Measurements from ENCODE around the gene SPC24.
"Not testable (repeated sequence)": the region's sequence is repeated elsewhere in the genome, so short reads cannot be mapped to it uniquely, and the experiment has no call there.

Gene SPC24

GRCh38 chr19:11105014-11105636, 50.5 kb downstream of the SPC24 start:
- no peak for DNase-seq (ENCODE audit: low read depth, low spot score)
- H3K4me3 ChIP-seq (ENCODE audit: low read length): no peak overlapping the region

- DNase-seq (ENCODE audit: low read depth, low spot score); H3K4me3 ChIP-seq (ENCODE audit: low read length): not testable (repeated sequence)
Observed at GRCh38 chr19:11103667-11104066, 51.9 kb downstream of the SPC24 start.

DNA sequence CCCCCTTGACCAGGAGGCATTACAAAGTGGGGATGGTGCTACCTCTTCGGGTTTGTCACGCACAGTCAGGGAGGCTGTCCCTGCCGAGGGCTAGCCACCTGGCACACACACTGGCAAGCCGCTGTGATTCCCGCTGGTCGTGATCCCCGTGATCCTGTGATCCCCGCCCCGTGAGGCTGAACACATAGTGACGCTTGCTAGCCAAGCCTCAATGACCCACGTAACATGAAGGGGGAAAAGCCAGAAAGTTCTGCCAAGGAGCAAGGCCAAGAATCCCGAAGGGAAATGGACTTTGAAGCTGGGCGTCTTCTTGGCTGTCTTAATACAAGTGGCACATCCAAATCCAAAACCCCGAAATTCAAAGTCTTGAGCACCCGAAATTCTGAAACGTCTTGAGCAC, 52.6 kb downstream of the SPC24 start:
- DNase-seq (ENCODE audit: low read depth, low spot score): no peak
- no peak overlapping the region for H3K4me3 ChIP-seq (ENCODE audit: low read length)

DNA sequence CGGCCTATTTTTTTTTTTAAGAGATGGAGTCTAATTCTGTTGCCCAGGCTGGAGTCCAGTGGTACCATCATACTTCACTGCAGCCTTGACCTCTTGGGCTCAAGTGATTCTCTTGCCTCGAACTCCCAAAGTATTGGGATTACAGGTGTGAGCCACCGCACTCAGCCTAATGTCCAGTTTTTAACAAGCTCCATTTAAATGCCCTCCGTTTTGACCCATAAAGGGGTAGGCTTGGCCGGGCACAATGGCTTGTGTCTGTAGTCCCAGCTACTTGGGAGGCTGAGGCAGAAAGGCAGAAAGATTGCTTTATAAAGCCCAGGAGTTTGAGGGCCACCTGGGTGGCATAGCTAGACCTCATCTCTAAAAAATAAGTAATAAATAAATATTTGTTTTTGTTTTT, 54.5 kb downstream of the SPC24 start:
- H3K4me3 ChIP-seq (ENCODE audit: low read length): no peak overlapping the region
- DNase-seq (ENCODE audit: low read depth, low spot score): no peak

GRCh38 chr19:11100049-11100448, 55.5 kb downstream of the SPC24 start:
- no peak for DNase-seq (ENCODE audit: low read depth, low spot score)
- H3K4me3 ChIP-seq (ENCODE audit: low read length): no peak overlapping the region

GRCh38 chr19:11098861-11099260, 56.7 kb downstream of the SPC24 start:
- no peak overlapping the region for H3K4me3 ChIP-seq (ENCODE audit: low read length)
- no peak for DNase-seq (ENCODE audit: low read depth, low spot score)

- DNase-seq (ENCODE audit: low read depth, low spot score): no peak
- no peak overlapping the region for H3K4me3 ChIP-seq (ENCODE audit: low read length)
Observed at GRCh38 chr19:11098327-11098726, 57.3 kb downstream of the SPC24 start.

- not testable (repeated sequence) for DNase-seq (ENCODE audit: low read depth, low spot score); H3K4me3 ChIP-seq (ENCODE audit: low read length)
Observed at GRCh38 chr19:11097367-11097766, 58.2 kb downstream of the SPC24 start.

DNA sequence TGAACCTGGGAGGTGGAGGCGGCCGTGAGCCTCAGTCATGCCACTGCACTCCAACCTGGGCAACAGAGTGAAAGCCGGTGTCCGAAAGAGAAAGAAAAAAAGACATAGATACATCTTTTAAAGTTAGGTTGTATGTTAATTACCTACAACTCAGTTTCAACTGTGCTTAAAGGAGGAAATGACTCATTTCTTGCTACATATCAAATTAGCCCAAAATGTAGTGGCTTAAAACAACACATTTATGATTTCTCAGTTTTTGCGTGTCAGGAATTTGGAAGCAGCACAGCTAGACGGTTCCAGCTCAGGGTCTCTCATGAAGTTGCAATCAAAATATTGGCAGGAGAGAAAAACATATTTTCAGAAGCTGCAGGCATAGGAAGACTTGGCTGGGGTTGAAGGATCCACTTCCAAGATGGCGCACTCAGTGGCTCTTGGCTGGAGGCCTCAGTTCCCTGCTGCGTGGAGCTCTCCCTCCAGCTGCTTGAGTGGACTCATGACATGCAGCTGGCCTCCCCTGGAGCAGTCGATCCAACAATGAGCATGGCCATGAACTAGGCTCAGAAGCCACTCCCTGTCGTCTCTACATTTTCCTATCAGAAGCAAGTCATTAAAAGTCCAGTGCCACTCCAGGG, 59.3 kb downstream of the SPC24 start:
- H3K4me3 ChIP-seq (ENCODE audit: low read length): no peak overlapping the region
- DNase-seq (ENCODE audit: low read depth, low spot score): no peak
